ENCODE results near the gene SLC38A4.

DNA sequence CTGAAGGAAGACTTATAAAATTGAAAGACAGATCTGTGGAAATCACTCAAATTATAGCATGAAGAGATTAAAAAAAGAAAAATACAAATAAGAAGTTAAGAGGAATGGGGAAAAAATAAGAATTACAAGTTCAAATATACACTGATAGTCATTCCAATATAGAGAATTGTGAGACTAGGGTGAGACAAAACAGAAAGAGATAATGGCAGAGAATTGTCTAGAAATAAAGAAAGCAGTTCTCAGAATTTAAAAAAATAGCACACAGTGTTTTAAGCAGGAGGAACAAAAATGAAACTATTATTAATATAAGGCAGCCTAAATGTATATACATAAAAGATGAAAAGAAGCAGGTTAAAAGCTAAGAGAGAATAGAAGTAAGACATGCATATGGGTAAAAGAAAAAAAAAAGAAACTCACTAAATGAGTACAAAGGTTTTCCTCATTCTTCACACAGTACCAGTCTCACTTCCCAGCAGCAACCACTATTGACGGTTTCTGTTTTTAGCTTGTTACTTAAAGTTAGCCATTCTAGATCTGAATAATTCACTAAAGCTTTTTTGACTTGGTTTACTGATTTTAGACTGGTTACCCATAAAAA is 31.1 kb downstream of the SLC38A4 start:
- TF ChIP-seq, protein P1, sequence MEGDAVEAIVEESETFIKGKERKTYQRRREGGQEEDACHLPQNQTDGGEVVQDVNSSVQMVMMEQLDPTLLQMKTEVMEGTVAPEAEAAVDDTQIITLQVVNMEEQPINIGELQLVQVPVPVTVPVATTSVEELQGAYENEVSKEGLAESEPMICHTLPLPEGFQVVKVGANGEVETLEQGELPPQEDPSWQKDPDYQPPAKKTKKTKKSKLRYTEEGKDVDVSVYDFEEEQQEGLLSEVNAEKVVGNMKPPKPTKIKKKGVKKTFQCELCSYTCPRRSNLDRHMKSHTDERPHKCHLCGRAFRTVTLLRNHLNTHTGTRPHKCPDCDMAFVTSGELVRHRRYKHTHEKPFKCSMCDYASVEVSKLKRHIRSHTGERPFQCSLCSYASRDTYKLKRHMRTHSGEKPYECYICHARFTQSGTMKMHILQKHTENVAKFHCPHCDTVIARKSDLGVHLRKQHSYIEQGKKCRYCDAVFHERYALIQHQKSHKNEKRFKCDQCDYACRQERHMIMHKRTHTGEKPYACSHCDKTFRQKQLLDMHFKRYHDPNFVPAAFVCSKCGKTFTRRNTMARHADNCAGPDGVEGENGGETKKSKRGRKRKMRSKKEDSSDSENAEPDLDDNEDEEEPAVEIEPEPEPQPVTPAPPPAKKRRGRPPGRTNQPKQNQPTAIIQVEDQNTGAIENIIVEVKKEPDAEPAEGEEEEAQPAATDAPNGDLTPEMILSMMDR (IDR thresholded peaks at IDR 0.05): no peak
- TF ChIP-seq EZH2 (IDR thresholded peaks at IDR 0.05; ENCODE audit: borderline replicate concordance, insufficient read depth, low read depth, low read length, poor library complexity, severe bottlenecking): no peak

Data from B cell (primary cell).